Type B pancreatic cell (in vitro differentiated cells): Measurements from ENCODE around the gene ACADM. TPM values are rescaled to one million over a fixed set of nuclear protein-coding genes. Genes with fewer than 3 reads are reported as not detected.

Source experiments
- DNase-seq: peaks from one replicate; pipeline ENCODE4 v3.0.0; 2021; ENCODE audit warnings: mixed read lengths; ENCODE audit not compliant: unreplicated experiment; ENCODE audit errors: extremely low spot score
- H3K27ac Mint-ChIP-seq: 2 replicates; pipeline ENCODE4 v1.8.0; 2021; ENCODE audit warnings: mild to moderate bottlenecking, mixed read lengths
- H3K27me3 Mint-ChIP-seq: 2 replicates; pipeline ENCODE4 v1.8.0; 2021; ENCODE audit warnings: mixed read lengths
- H3K36me3 Mint-ChIP-seq: 2 replicates; pipeline ENCODE4 v1.8.0; 2021; ENCODE audit warnings: mixed read lengths
- H3K4me1 Mint-ChIP-seq: one replicate; pipeline ENCODE4 v1.8.0; 2021; ENCODE audit warnings: mixed read lengths; ENCODE audit not compliant: unreplicated experiment
- H3K4me3 Mint-ChIP-seq: 2 replicates; pipeline ENCODE4 v1.8.0; 2021; ENCODE audit warnings: mild to moderate bottlenecking, mixed read lengths
- H3K9me3 Mint-ChIP-seq: 2 replicates; pipeline ENCODE4 v1.8.0; 2021; ENCODE audit warnings: mixed read lengths
- CTCF ChIP-seq: fragments of 200-600 bp; sonication (generic); conservative IDR thresholded peaks from 2 replicates; pipeline ENCODE4 v1.5.0; 2021; ENCODE audit warnings: antibody characterized with exemption, mild to moderate bottlenecking
- total RNA-seq: library from RNA; stranded (reverse); gene quantifications from 2 replicates; pipeline ENCODE4 v1.2.1, GENCODE V29; 2021; ENCODE audit warnings: low replicate concordance

The ACADM gene
- total RNA-seq, 1 donor from 2014 or later = 58.3 TPM

- Mint-ChIP-seq H3K27ac (peak overlapping the region; percentile 68), H3K4me3 (peak overlapping the region; percentile 99), H3K36me3 (peaks cover 7% of the 10 kb centered on the region), H3K9me3 (no peaks in the 10 kb centered on the region), H3K27me3 (no peaks in the 10 kb centered on the region), H3K4me1 (peaks cover 30% of the 10 kb centered on the region)
- no peak for TF ChIP-seq CTCF
- no peak for DNase-seq
These were observed 1.4 kb downstream of the ACADM start for GRCh38 chr1:75725861-75726361.

- DNase-seq = no peak
- TF ChIP-seq CTCF = no peak
- peaks cover 11% of the 10 kb centered on the region for H3K36me3 Mint-ChIP-seq
- H3K4me3 Mint-ChIP-seq = no peak overlapping the region
- H3K27me3 Mint-ChIP-seq = no peaks in the 10 kb centered on the region
- H3K27ac Mint-ChIP-seq = peak overlapping the region; percentile 6
- H3K4me1 Mint-ChIP-seq = peaks cover 30% of the 10 kb centered on the region
- no peaks in the 10 kb centered on the region for H3K9me3 Mint-ChIP-seq
These were observed 3.1 kb downstream of the ACADM start for GRCh38 chr1:75727571-75727970.

- no peak for TF ChIP-seq CTCF
- Mint-ChIP-seq H3K4me3 (no peak overlapping the region), H3K36me3 (peaks cover 22% of the 10 kb centered on the region), H3K9me3 (no peaks in the 10 kb centered on the region), H3K4me1 (peaks cover 16% of the 10 kb centered on the region), H3K27ac (no peak overlapping the region), H3K27me3 (no peaks in the 10 kb centered on the region)
- DNase-seq = no peak
These were observed 5.9 kb downstream of the ACADM start for GRCh38 chr1:75730432-75730831.

- no peak overlapping the region for H3K27ac Mint-ChIP-seq
- no peak for TF ChIP-seq CTCF
- H3K4me3 Mint-ChIP-seq = no peak overlapping the region
- H3K36me3 Mint-ChIP-seq = peaks cover 22% of the 10 kb centered on the region
- H3K9me3 Mint-ChIP-seq = no peaks in the 10 kb centered on the region
- DNase-seq = no peak
- H3K27me3 Mint-ChIP-seq = no peaks in the 10 kb centered on the region
- peaks cover 5% of the 10 kb centered on the region for H3K4me1 Mint-ChIP-seq
These were observed 7.4 kb downstream of the ACADM start for GRCh38 chr1:75731881-75732280.

DNA sequence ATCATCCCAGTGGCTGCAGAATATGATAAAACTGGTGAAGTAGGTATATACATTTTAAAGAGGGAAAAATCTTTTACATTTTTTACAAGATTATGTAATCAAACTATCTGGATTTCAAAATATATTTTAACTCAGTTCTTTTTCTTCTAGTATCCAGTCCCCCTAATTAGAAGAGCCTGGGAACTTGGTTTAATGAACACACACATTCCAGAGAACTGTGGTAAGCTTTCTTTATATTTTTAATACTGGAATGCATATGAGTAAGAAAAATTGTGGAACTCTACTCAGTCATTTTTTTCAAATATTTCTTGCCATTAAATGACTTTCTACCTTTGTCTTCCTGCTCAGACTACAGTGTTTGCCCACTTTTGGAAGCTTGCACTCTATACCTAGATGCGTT is 8.2 kb downstream of the ACADM start:
- no peak for DNase-seq
- Mint-ChIP-seq H3K36me3 (peaks cover 22% of the 10 kb centered on the region), H3K4me3 (no peak overlapping the region), H3K4me1 (peaks cover 3% of the 10 kb centered on the region), H3K27ac (no peak overlapping the region), H3K9me3 (no peaks in the 10 kb centered on the region), H3K27me3 (no peaks in the 10 kb centered on the region)
- TF ChIP-seq CTCF = no peak

DNA sequence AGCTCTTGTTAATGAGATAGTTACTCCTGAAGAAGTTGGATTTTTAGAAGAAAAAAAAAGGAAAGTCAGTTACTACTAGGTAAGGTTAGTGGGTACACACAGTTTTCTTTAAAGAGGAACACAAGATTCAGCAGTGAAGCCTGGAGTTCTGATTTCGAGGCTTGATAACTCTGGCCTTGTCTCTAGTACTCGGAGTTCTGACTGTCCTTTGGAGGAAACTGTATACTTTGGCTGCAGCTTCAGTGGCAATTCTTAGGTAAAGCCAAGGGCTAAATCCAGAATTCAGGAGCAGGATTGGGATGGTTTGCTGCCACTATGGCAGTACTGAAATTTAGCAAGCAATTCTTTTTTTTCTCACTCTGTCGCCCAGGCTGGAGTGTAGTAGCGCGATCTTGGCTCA is 9.2 kb downstream of the ACADM start:
- no peaks in the 10 kb centered on the region for H3K4me1 Mint-ChIP-seq
- DNase-seq = no peak
- H3K27ac Mint-ChIP-seq = no peak overlapping the region
- H3K36me3 Mint-ChIP-seq = peaks cover 22% of the 10 kb centered on the region
- H3K27me3 Mint-ChIP-seq = no peaks in the 10 kb centered on the region
- no peak for TF ChIP-seq CTCF
- no peak overlapping the region for H3K4me3 Mint-ChIP-seq
- H3K9me3 Mint-ChIP-seq = no peaks in the 10 kb centered on the region
